Ishikawa (cell line): ENCODE data around the gene ULK4.

ENCODE experiments used
- CEBPB ChIP-seq: IDR thresholded peaks from 2 replicates; pipeline ENCODE4 v1.6.1; 2012
- FOXM1 ChIP-seq: IDR thresholded peaks from 2 replicates; pipeline ENCODE4 v1.6.1; 2012; ENCODE audit warnings: low read depth, borderline replicate concordance
- RAD21 ChIP-seq: IDR thresholded peaks from 2 replicates; pipeline ENCODE4 v1.6.1; 2012; ENCODE audit warnings: low read depth
- TAF1 ChIP-seq: IDR thresholded peaks from 2 replicates; pipeline ENCODE4 v1.6.1; 2012; ENCODE audit warnings: low read depth, mild to moderate bottlenecking
- TCF12 ChIP-seq: IDR thresholded peaks from 2 replicates; pipeline ENCODE4 v1.6.1; 2012; ENCODE audit warnings: low read depth
- TEAD4 ChIP-seq: IDR thresholded peaks from 2 replicates; pipeline ENCODE4 v1.6.1; 2012
- YY1 ChIP-seq: IDR thresholded peaks from 2 replicates; pipeline ENCODE4 v1.6.1; 2012; ENCODE audit warnings: low read depth
- ZBTB7A ChIP-seq: IDR thresholded peaks from 2 replicates; pipeline ENCODE4 v1.6.1; 2012; ENCODE audit warnings: low read depth
- TF ChIP-seq, protein P1 (sequence below): IDR thresholded peaks from 2 replicates; pipeline ENCODE4 v1.6.1; 2012
- TF ChIP-seq, protein P2 (sequence below): IDR thresholded peaks from 2 replicates; pipeline ENCODE4 v1.6.1; 2012; ENCODE audit warnings: low read depth, mild to moderate bottlenecking

GRCh38 chr3:41999909-42000308, 38.0 kb upstream of the ULK4 start:
- TF ChIP-seq RAD21 (no peak), YY1 (no peak), TEAD4 (no peak), TCF12 (no peak), ZBTB7A (no peak), TAF1 (no peak), CEBPB (no peak), FOXM1 (no peak)
- TF ChIP-seq, protein P1, sequence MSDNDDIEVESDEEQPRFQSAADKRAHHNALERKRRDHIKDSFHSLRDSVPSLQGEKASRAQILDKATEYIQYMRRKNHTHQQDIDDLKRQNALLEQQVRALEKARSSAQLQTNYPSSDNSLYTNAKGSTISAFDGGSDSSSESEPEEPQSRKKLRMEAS, result no peak
- TF ChIP-seq, protein P2, sequence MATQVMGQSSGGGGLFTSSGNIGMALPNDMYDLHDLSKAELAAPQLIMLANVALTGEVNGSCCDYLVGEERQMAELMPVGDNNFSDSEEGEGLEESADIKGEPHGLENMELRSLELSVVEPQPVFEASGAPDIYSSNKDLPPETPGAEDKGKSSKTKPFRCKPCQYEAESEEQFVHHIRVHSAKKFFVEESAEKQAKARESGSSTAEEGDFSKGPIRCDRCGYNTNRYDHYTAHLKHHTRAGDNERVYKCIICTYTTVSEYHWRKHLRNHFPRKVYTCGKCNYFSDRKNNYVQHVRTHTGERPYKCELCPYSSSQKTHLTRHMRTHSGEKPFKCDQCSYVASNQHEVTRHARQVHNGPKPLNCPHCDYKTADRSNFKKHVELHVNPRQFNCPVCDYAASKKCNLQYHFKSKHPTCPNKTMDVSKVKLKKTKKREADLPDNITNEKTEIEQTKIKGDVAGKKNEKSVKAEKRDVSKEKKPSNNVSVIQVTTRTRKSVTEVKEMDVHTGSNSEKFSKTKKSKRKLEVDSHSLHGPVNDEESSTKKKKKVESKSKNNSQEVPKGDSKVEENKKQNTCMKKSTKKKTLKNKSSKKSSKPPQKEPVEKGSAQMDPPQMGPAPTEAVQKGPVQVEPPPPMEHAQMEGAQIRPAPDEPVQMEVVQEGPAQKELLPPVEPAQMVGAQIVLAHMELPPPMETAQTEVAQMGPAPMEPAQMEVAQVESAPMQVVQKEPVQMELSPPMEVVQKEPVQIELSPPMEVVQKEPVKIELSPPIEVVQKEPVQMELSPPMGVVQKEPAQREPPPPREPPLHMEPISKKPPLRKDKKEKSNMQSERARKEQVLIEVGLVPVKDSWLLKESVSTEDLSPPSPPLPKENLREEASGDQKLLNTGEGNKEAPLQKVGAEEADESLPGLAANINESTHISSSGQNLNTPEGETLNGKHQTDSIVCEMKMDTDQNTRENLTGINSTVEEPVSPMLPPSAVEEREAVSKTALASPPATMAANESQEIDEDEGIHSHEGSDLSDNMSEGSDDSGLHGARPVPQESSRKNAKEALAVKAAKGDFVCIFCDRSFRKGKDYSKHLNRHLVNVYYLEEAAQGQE, result no peak
